ENCODE data around the gene HDDC3. TPM values are rescaled to one million over a fixed set of nuclear protein-coding genes. Genes with fewer than 3 reads are reported as not detected.

The HDDC3 gene
- total RNA-seq (6.8 TPM), polyA plus RNA-seq (9.7 TPM)

- WGBS = 1% methylated on average over 52 of the region's 52 CpGs
- Histone ChIP-seq H3K27ac (ENCODE audit: low read depth) (peak within 1 kb of the TSS; percentile 79), H3K4me3 (ENCODE audit: low read depth, low read length) (peak within 1 kb of the TSS; percentile 62), H3K4me1 (ENCODE audit: insufficient read depth) (no peaks in the 10 kb centered on the region), H3K36me3 (ENCODE audit: insufficient read depth) (no peaks in the 10 kb centered on the region)
- DNase-seq (ENCODE audit: extremely low spot score) = peak; percentile 71
Observed at GRCh38 chr15:90931828-90932659, at the start of gene HDDC3. Gene HDDC3 (minus strand): TSS chr15:90932549. CDS start chr15:90932540, 9 bp downstream.

DNA sequence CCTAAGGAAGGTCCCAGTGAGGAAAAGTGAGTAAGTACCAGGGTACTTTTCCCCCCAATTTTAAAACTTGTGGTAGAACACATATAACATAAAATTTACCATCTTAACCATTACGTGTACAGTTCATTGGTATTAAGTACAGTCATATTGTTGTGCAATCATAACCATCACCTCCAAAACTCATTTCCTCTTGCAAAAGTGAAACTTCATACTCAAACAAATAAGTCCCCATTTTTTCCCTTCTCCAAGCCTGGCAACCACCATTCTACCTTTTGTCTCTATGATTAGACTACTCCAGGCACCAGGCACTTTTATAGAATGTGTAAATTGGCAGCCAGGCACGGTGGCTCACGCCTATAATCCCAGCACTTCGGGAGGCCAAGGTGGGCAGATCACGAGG, 49.8 kb upstream of the HDDC3 start:
- WGBS = 94% methylated on average over 5 of the region's 5 CpGs
- Histone ChIP-seq H3K36me3 (ENCODE audit: insufficient read depth) (peaks cover 3% of the 10 kb centered on the region), H3K27ac (ENCODE audit: low read depth) (no peak overlapping the region), H3K4me1 (ENCODE audit: insufficient read depth) (no peaks in the 10 kb centered on the region), H3K4me3 (ENCODE audit: low read depth, low read length) (no peak overlapping the region)
- no peak for DNase-seq (ENCODE audit: extremely low spot score)

DNA sequence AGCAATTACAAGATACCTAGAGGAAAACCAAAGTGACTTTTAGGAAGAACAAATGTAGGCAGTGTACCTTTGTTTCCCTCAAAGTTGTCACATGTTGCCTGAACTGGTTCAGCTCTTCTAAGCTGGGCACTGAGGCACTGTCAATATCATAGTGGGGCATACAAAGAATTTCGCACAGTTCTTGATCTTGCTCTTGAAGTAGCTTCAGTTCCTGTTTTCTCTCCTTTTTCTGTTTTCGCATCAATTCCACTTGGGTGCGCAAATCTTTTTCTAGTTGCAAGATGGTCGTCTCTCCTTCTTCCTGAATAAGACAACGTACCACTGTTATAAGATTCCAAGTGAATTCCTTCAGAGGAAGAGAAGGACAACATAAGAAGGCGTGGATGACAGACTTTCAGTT, 49.3 kb upstream of the HDDC3 start:
- WGBS = 93% methylated on average over 6 of the region's 6 CpGs
- no peak overlapping the region for H3K27ac ChIP-seq (ENCODE audit: low read depth)
- DNase-seq (ENCODE audit: extremely low spot score) = no peak
- H3K36me3 ChIP-seq (ENCODE audit: insufficient read depth) = peaks cover 3% of the 10 kb centered on the region
- H3K4me3 ChIP-seq (ENCODE audit: low read depth, low read length) = no peak overlapping the region
- H3K4me1 ChIP-seq (ENCODE audit: insufficient read depth) = no peaks in the 10 kb centered on the region

GRCh38 chr15:90979582-90979981, 47.2 kb upstream of the HDDC3 start:
- H3K4me3 ChIP-seq (ENCODE audit: low read depth, low read length) = no peak overlapping the region
- no peaks in the 10 kb centered on the region for H3K4me1 ChIP-seq (ENCODE audit: insufficient read depth)
- DNase-seq (ENCODE audit: extremely low spot score) = no peak
- no peak overlapping the region for H3K27ac ChIP-seq (ENCODE audit: low read depth)
- peaks cover 3% of the 10 kb centered on the region for H3K36me3 ChIP-seq (ENCODE audit: insufficient read depth)
- 67% methylated on average over 1 of the region's 1 CpG for WGBS

DNA sequence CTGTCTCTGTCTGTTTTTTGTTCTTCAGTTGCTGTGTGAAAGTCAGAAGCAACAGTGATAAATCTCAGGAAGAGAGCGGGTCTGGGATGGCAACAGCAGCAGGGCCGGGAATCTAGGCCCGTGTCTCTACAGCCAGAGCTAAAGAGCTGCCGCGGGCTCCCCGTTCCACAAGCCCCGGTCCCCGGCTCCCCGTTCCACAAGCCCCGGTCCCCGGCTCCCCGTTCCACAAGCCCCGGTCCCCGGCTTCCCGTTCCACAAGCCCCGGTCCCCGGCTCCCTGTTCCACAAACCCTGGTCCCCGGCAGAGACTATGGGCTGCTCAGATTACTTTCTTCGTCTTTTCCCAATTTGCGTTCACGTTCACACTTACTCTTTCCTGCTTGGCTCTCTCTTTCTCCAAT, 41.9 kb upstream of the HDDC3 start:
- DNase-seq (ENCODE audit: extremely low spot score) = no peak
- WGBS = 95% methylated on average over 21 of the region's 21 CpGs
- no peak overlapping the region for H3K4me3 ChIP-seq (ENCODE audit: low read depth, low read length)
- H3K27ac ChIP-seq (ENCODE audit: low read depth) = no peak overlapping the region
- no peaks in the 10 kb centered on the region for H3K36me3 ChIP-seq (ENCODE audit: insufficient read depth)
- H3K4me1 ChIP-seq (ENCODE audit: insufficient read depth) = no peaks in the 10 kb centered on the region

DNA sequence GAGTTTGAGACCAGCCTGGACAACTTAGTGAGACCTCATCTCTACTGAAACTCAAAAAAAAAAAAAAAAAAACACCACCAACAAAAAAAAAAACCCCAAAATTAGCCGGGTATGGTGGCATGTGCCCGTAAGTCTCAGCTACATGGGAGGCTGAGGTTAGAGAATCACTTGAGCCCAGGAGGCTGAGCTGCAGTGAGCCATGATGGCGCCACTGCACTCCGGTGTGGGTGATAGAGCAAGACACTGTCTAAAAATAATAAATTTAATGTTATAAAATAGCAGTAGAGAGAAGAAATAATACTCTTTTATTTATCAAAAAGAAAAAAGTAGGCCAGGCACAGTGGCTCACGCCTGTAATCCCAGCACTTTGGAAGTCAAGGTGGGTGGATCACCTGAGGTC, 39.8 kb upstream of the HDDC3 start:
- WGBS = 97% methylated on average over 5 of the region's 5 CpGs
- no peaks in the 10 kb centered on the region for H3K36me3 ChIP-seq (ENCODE audit: insufficient read depth)
- H3K4me1 ChIP-seq (ENCODE audit: insufficient read depth) = no peaks in the 10 kb centered on the region
- DNase-seq (ENCODE audit: extremely low spot score) = no peak
- no peak overlapping the region for H3K4me3 ChIP-seq (ENCODE audit: low read depth, low read length)
- no peak overlapping the region for H3K27ac ChIP-seq (ENCODE audit: low read depth)

DNA sequence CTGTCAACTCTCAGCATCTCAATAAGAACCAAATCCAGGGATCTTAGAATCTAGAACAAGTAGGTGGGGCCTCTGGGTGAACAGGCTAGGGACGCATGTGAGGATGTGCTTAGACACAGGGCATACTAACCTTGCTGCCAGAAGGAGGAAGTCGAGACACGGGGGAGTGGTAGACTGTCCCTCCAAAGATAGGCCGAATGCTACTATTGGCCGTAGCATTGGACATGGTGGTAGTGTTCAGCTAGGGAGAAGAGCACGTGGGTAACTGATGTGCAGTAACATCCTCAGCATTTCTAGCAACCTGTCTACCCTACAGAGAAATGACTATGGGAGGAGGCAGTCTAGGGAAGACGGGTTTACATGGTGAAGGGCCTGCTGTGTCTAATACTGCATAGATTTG, 37.9 kb upstream of the HDDC3 start:
- no peak for DNase-seq (ENCODE audit: extremely low spot score)
- Histone ChIP-seq H3K4me3 (ENCODE audit: low read depth, low read length) (no peak overlapping the region), H3K36me3 (ENCODE audit: insufficient read depth) (no peaks in the 10 kb centered on the region), H3K27ac (ENCODE audit: low read depth) (no peak overlapping the region), H3K4me1 (ENCODE audit: insufficient read depth) (no peaks in the 10 kb centered on the region)
- 98% methylated on average over 7 of the region's 7 CpGs for WGBS

DNA sequence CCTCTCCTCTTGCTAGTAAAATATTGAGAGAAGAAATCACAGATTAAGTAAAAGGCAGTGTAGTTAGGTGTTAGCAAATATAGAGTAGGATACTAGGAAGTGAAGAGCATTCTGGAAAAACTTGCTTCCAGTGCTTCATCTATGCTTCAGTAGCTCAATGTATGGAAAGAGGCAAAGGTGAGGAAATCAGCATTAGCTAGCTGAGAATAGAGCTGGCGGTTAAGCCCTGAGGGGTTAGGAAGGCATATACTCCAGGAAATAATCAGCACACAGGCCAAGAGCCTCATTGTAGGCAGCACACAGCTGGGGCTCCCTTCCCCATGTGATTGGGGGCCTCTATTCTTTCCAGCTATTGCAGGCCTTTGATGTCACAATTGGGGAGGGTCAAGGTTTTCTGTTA, 36.1 kb upstream of the HDDC3 start:
- Histone ChIP-seq H3K4me3 (ENCODE audit: low read depth, low read length) (no peak overlapping the region), H3K27ac (ENCODE audit: low read depth) (no peak overlapping the region), H3K4me1 (ENCODE audit: insufficient read depth) (no peaks in the 10 kb centered on the region), H3K36me3 (ENCODE audit: insufficient read depth) (no peaks in the 10 kb centered on the region)
- WGBS = 98% methylated on average over 1 of the region's 1 CpG
- DNase-seq (ENCODE audit: extremely low spot score) = no peak

DNA sequence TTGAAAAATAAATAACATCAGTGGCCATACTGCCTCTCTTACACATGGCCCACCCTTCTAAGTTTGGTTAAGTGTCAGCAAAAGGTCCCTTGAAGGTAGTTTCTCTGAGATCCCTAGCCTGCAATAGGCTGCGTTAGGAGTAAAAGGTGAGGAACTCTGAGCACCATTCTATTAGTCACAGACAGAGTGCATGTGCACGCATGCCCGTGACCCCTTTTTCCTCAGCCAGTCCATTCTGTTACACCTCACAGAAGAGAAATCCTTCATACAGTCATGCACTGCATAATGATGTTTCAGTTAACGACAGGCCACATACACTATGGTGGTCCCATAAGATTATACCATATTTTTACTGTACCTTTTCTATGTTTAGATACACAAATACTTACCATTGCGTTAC, 34.9 kb upstream of the HDDC3 start:
- Histone ChIP-seq H3K4me1 (ENCODE audit: insufficient read depth) (no peaks in the 10 kb centered on the region), H3K36me3 (ENCODE audit: insufficient read depth) (no peaks in the 10 kb centered on the region), H3K27ac (ENCODE audit: low read depth) (no peak overlapping the region), H3K4me3 (ENCODE audit: low read depth, low read length) (no peak overlapping the region)
- WGBS = 93% methylated on average over 5 of the region's 5 CpGs
- DNase-seq (ENCODE audit: extremely low spot score) = no peak

GRCh38 chr15:90966262-90966661, 33.9 kb upstream of the HDDC3 start:
- WGBS = 90% methylated on average over 9 of the region's 9 CpGs
- DNase-seq (ENCODE audit: extremely low spot score) = no peak
- no peak overlapping the region for H3K27ac ChIP-seq (ENCODE audit: low read depth)
- no peak overlapping the region for H3K4me3 ChIP-seq (ENCODE audit: low read depth, low read length)
- H3K36me3 ChIP-seq (ENCODE audit: insufficient read depth) = no peaks in the 10 kb centered on the region
- no peaks in the 10 kb centered on the region for H3K4me1 ChIP-seq (ENCODE audit: insufficient read depth)

GRCh38 chr15:90962021-90962420, 29.7 kb upstream of the HDDC3 start:
- H3K36me3 ChIP-seq (ENCODE audit: insufficient read depth) = no peaks in the 10 kb centered on the region
- H3K4me1 ChIP-seq (ENCODE audit: insufficient read depth) = no peaks in the 10 kb centered on the region
- 86% methylated on average over 4 of the region's 4 CpGs for WGBS
- no peak overlapping the region for H3K4me3 ChIP-seq (ENCODE audit: low read depth, low read length)
- H3K27ac ChIP-seq (ENCODE audit: low read depth) = no peak overlapping the region
- DNase-seq (ENCODE audit: extremely low spot score) = no peak

DNA sequence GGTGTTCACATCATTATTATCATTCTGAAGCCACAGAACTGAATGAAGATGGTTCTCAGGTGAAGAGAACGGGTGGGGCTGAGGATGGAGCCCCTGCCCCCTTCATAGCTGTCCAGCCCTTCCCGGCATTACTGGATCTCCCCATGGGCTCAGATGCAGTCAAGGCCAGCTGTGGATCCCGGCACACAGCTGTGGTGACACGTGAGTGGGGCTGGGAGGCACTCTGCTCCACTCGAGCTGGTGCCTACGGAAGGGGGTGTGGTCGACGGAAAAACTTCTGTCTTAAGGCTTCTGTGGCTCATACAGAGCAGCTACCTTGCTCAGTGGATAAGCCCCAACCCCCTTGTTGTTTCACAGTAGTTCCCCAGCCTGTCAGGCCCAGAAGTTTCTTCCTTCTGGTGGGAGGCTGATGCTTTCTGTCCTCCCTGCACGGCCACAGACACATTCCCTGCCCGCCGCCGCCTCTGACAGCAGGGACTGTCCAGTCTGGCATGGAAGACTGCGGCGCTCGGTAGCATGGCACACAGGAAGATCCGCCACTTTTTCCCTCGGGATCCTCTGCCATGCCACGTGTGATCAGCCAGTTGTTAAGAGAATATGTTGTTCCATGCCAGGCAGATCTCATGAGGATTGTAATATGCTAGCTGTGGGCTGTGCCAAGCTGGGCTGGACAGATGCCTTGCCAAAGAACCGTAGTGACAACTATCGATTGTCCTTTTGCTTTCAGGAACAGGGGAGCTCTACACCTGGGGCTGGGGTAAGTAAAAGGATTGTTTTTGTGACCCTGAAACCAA, 28.1 kb upstream of the HDDC3 start:
- Histone ChIP-seq H3K36me3 (ENCODE audit: insufficient read depth) (no peaks in the 10 kb centered on the region), H3K4me1 (ENCODE audit: insufficient read depth) (no peaks in the 10 kb centered on the region), H3K27ac (ENCODE audit: low read depth) (no peak overlapping the region), H3K4me3 (ENCODE audit: low read depth, low read length) (no peak overlapping the region)
- WGBS = 88% methylated on average over 20 of the region's 20 CpGs
- no peak for DNase-seq (ENCODE audit: extremely low spot score)

DNA sequence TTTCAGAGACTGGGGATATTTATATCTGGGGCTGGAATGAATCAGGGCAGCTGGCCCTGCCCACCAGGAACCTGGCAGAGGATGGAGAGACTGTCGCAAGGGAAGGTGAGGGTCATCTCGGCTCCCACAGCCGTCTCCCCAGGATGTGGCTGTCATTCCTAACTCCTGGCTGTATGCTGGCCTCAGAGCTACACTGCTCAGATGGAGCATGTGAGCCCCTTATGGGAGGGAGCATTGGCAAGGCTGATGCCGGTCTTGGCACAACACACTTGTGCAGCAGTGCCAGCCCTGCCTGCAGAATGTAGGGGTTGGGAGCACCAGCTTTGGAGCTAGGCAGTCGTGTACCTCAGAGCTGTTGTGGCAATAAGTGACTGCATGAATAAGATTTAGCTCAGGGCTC, 27.5 kb upstream of the HDDC3 start:
- 64% methylated on average over 5 of the region's 5 CpGs for WGBS
- no peaks in the 10 kb centered on the region for H3K36me3 ChIP-seq (ENCODE audit: insufficient read depth)
- DNase-seq (ENCODE audit: extremely low spot score) = no peak
- no peak overlapping the region for H3K4me3 ChIP-seq (ENCODE audit: low read depth, low read length)
- no peak overlapping the region for H3K27ac ChIP-seq (ENCODE audit: low read depth)
- H3K4me1 ChIP-seq (ENCODE audit: insufficient read depth) = no peaks in the 10 kb centered on the region

DNA sequence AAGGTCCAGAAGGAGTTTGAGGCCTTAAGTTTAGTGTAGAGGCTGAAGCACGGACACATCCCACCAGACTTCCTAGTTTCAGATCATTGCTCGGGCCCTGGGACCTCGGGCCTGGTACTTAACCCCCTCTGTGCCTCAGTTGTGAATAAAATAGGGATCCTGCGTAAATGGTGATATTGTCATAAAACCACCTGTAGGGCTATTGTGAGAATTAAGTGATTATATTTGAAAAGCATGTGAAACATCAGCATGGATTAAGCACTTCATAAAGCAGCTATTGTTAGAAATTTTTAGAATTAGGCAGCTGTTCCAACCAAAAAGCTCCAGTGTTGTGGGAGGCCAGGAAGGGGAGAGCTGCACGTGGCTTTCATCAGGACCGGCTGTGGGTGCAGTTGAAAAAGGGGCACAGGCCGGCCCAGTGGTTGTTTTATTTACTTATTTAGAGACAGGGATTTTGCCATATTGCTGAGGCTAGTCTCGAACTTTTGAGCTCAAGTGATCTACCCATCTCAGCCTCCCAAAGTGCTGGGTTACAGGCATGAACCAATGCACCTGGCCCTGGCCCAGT, 26.8 kb upstream of the HDDC3 start:
- no peaks in the 10 kb centered on the region for H3K4me1 ChIP-seq (ENCODE audit: insufficient read depth)
- WGBS = 80% methylated on average over 8 of the region's 8 CpGs
- DNase-seq (ENCODE audit: extremely low spot score) = no peak

More for the DNA sequence above, 26.8 kb upstream of the HDDC3 start:
- H3K4me3 ChIP-seq (ENCODE audit: low read depth, low read length) = no peak overlapping the region
- no peaks in the 10 kb centered on the region for H3K36me3 ChIP-seq (ENCODE audit: insufficient read depth)
- H3K27ac ChIP-seq (ENCODE audit: low read depth) = no peak overlapping the region
